Measurements from ENCODE around the gene USHBP1. TPM values are rescaled to one million over a fixed set of nuclear protein-coding genes. Genes with fewer than 3 reads are reported as not detected.

The USHBP1 gene
- total RNA-seq, 1 donor from 2014 or later, result 7.6 TPM

DNA sequence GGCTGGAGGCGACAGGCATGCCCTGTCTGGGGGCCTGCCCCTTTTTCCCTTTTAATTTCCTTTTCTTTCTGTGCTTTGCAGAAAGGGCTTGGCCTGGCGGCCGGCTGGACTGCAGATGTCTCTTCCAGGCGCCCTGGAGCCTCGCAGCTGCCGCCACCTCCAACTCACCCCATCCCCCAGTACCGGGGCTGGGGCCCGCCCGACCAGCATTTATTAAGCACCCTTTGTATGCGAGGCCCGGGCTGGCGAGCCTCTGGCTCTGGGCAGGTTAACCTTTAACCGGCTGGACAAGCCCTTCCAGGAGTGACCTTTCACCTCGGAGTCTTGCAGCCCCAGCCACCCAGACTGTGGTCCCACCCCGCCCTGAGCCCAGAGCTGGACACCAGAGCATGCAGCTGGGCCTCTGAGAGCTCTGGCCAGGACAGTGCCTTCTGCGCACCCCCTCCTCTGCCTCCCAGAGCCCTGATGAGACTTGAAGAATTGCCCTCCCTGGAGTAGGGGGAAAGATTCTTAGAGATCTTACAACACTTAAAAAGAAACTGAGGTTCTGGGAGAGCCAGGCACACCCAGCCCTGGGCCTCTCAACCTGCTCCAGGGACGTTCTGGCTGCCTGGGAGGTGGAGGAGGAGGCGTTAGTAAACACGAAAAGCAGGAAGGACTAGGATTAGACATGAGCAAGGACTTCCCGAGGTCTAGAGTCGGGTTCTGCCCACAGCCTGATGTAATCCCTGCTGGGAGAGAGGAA lies 17.7 kb downstream of the USHBP1 start:
- no peak for DNase-seq (ENCODE audit: missing footprints)
- intact Hi-C loops (cut with DNase I), result loop anchor here (1.0 to 2.0 kb wide), 2 partner anchors 14 to 21 kb away; partner anchors contain the start of gene OCEL1
- peak; percentile 40 for ATAC-seq

DNA sequence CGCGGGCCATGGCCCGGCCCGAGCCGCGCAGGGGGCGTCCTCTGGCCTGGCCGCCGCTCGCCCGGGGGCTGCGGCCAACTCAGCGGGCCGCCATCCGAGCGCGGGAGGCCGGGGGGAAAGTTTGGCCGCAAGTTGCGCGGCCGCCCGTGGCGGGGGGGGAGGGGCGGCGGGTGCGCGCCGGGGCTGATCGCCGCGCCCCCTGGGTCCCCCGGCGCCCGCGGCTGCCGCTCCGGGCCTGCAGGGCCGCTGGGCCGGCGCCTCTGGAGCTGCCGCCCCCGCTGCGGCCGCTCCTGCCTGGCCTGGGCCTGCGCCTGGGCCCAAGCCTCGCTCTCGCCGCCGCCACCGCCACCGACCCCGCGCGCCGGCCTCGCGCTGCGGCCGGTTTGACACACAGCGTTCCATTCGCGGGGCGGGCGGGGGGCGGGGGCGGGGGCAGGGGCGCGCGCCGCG lies 19.0 kb downstream of the USHBP1 start, which contains the start of gene NR2F6:
TSS of gene NR2F6 (minus strand) at position 385 of the 450 bp plus-strand sequence. CDS start 699 bp downstream, outside the sequence.
- no peak for ATAC-seq
- no peak for DNase-seq (ENCODE audit: missing footprints)
- intact Hi-C loops (cut with DNase I), result no loop called here

DNA sequence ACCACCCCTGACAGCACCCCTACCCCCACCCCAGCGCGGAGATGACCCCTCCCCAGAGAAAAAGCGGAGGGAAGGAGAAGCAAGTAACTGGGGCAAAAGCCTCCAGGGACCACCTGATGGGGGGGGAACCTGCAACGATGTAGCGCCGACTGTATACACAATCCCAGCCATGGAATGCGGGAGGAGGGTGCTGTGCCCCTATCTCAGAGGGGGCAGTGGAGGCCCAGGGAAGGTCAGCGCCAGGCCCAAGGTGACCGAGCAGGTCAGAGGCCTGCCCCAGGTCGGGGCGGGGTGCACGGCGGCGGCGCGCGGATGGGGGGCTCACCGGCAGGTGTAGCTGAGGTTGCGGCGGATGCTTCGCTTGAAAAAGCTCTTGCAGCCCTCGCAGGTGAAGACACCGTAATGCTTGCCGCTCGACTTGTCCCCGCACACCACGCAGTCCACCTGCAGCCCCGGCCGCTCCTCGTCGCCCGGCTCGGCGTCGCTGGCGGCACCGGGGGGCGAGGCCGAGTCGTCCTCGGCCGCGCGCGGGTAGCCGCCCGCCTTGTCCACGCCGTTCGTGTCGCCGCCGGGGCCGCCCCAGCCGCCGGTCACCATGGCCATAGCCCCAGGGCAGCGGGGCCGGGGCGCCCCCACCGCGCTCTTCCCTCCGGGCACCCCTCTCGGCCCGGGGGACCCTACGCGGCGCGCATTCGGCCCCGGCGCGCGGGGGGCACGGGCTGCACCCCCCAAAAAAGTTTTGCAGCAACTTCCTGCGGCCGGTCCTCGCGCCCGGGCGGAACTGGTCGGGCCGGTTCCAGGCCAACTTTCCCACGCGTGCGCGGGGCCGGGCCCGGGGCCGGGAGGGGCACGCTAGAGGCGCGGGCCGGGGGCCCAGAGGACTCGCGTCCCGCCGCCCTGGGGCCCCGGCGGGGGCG lies 19.7 kb downstream of the USHBP1 start:
- no peak for DNase-seq (ENCODE audit: missing footprints)
- intact Hi-C loops (cut with DNase I), result no loop called here
- no peak for ATAC-seq

GRCh38 chr19:17243830-17244617 lies 20.5 kb downstream of the USHBP1 start:
- DNase-seq (ENCODE audit: missing footprints) (peak; percentile 82), ATAC-seq (peak; percentile 27)
- intact Hi-C loops (cut with DNase I), result no loop called here

- intact Hi-C loops (cut with DNase I), result no loop called here
- no peak for DNase-seq (ENCODE audit: missing footprints)
- ATAC-seq, result no peak
Observed at GRCh38 chr19:17243211-17243829, 21.2 kb downstream of the USHBP1 start.

GRCh38 chr19:17242431-17243208 lies 21.9 kb downstream of the USHBP1 start:
- intact Hi-C loops (cut with DNase I), result loop anchor here (1.0 kb wide), 1 partner anchor 165 kb away; no protein-coding TSS in a partner anchor
- ATAC-seq (no peak), DNase-seq (ENCODE audit: missing footprints) (no peak)

DNA sequence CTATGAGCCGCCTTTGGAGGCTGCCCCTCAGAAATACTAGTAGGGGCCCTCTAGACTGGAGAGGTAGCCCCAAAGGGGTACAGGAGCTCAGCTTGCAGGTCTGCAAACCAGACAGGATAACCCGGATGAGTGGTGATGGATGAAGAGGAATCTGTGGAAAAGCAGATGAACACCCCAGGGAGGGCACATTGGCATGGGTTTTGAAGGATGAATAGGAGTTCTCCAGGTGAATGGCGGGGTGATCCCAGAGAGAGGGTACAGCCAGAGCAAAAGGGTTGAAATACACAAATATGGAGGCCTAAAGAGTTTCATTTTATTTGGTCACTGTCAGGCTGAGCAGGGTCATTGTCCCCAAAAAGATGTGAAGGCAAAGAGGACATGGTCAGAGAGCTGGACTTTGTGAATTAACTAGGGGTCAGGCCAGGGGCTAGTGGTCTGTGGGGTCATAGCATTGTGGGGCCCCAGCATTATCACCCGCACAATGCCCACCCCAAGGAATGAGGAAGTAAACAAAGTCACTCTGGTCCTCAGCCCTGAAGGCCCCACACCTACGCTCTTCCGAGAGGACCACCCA lies 23.6 kb downstream of the USHBP1 start:
- intact Hi-C loops (cut with DNase I), result no loop called here
- no peak for ATAC-seq
- DNase-seq (ENCODE audit: missing footprints), result no peak

GRCh38 chr19:17240062-17240752 lies 24.3 kb downstream of the USHBP1 start:
- DNase-seq (ENCODE audit: missing footprints), result no peak
- no peak for ATAC-seq
- intact Hi-C loops (cut with DNase I), result no loop called here

- ATAC-seq (no peak), DNase-seq (ENCODE audit: missing footprints) (no peak)
- intact Hi-C loops (cut with DNase I), result no loop called here
Observed at GRCh38 chr19:17237747-17238706, 26.5 kb downstream of the USHBP1 start.

DNA sequence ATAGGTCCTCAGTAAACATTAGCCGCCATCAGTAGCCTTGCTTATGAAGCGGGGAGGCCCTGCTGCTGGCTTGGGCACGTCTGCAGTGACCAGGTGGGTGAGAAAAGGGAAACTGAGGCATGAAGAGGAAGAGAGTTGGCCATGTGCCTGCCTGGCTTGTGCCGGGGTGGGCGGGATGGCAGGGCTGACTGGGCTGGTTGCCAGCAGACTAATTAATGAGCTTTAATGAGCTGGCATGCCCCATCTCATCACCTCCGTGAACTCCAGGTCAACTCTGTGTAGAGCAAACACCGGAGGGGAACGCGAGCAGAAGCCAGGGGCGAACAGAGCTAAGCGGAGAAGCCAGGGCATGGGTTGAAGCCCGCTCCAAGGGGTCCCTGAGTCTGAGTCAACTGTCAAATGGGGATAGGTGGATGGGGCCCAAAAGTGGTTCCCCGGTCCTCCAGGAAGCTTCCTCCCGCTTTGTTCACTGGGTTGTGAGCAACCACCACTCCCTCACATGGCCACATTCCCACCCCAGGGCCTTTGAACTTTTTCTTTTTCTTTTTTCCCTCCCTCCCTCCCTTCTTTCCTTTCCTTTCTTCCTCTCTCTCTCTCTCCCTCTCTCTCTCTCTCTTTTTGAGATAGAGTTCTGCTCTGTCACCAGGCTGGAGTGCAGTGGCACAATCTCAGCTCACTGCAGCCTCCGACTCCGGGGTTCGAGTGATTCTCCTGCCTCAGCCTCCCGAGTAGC lies 27.6 kb downstream of the USHBP1 start:
- ATAC-seq (no peak), DNase-seq (ENCODE audit: missing footprints) (no peak)
- intact Hi-C loops (cut with DNase I), result no loop called here

DNA sequence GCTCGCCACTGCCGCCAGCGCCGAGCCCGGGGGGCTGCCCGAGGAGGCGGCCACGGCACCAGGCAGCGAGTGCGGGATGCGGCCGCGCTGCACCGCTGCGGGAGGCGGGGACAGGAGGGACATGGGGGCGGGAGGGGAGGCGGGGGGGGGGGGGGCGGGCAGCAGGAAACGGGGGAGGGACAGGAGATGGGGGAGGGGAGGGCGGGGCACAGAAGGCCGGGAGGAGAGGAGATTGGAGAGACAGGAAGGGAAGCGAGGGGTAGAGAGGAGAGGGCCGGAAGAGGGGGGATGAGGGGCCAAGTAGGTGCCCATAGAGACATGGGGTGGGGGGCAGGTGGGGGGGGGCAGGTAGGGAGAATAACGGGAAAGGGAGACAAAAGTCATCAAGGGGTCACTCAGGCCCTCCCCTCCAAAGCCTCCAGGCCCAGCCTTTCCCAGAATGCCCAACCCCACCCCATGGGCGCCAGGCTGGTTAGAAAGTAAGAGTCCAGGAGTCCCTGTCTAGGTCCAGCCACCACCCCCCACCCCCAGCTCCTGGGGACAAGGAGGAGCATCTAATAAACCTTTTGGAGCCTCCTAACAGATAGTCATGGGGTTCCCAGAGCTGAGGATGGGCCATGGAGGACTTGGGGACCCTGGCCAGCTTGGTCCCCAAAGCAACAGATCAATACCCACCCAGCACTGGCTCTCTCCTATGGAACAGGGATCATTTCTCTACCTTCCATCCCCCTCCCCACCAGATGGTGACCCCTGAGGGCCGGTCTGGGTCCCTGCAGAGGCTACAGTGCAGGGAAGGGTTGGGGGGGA lies 28.4 kb downstream of the USHBP1 start:
- ATAC-seq, result peak; percentile 32
- intact Hi-C loops (cut with DNase I), result loop anchor here (1.0 kb wide), 1 partner anchor 169 kb away; no protein-coding TSS in a partner anchor
- no peak for DNase-seq (ENCODE audit: missing footprints)

DNA sequence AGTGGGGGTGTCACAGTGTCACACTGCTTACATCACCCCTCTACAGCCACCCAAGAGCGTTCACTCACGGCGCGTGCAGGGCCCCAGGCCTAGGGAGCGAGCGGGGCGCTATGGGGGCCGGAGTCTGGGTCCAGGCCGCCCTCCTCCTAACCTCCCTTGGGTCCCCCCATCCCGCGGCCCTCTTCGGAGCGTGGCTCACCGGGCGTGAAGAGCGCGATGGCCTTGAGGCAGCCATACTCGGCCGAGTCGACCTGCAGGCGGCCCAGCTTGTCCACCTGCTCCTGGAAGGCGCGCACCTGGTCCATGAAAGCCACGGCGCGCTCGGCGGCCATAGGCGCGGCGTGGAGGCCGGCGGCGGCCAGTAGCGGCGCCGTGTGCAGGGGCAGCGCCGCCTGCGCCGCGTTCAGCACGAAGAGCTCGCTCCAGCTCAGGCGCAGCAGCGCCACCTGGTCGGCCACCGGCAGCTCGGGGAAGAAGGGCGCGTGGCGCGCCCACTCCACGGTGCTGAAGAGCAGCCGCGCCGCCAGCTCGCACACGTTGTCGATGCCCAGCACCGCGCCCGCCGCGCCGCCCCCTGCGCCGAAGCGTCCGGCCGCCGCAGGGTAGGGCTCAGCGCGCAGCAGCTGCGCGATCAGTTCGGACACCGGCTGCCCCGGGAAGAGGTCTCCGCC lies 29.1 kb downstream of the USHBP1 start:
- intact Hi-C loops (cut with DNase I), result loop anchor here (1.0 kb wide), 1 partner anchor 168 kb away; no protein-coding TSS in a partner anchor
- ATAC-seq (peak; percentile 86), DNase-seq (ENCODE audit: missing footprints) (peak; percentile 87)

DNA sequence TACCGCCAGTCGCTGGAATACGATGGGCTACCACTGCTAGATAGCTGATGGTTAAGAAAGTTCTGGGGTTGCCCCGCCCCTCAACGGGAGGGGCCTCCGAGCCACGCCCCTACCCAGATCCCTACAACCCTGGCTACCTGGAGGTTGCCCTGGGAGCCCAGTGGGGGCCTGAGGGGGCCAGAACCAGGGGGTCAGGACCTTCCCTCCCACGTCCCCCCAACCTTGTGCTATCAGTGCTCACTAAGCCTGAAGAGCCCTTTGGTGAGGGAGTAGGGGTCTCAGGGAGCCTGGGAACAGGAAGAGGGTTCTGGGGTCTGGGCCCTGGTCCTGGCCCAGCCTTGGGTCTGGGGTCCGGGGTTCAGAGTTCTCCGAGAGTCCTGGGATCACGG lies 29.6 kb downstream of the USHBP1 start:
- intact Hi-C loops (cut with DNase I), result loop anchor here (1.0 kb wide), 1 partner anchor 168 kb away; no protein-coding TSS in a partner anchor
- peak; percentile 60 for ATAC-seq
- DNase-seq (ENCODE audit: missing footprints), result no peak

GRCh38 chr19:17232258-17232657 lies 32.3 kb downstream of the USHBP1 start:
- ATAC-seq (no peak), DNase-seq (ENCODE audit: missing footprints) (no peak)
- intact Hi-C loops (cut with DNase I), result no loop called here
